HCT116 (cell line): ENCODE results near the gene USH1C. TPM values are rescaled to one million over a fixed set of nuclear protein-coding genes. Genes with fewer than 3 reads are reported as not detected.

ENCODE experiments used
- ATAC-seq: fragments of 200-7000 bp; cut with Tn5 transposase; 2 replicates; pipeline ENCODE4 v1.9.1; 2020; ENCODE audit warnings: mild to moderate bottlenecking, moderate library complexity
- BruUV-seq: library from RNA; stranded (reverse); fragments of 400-500 nt; replicated peaks from 2 replicates; lab custom pipeline; 2021; lab: Mats Ljungman, UMichigan
- CTCF ChIA-PET: fragments of 300-600 bp; sonication (Branson Sonifier 250); formaldehyde crosslinking; loops from one replicate; lab custom pipeline; 2021; ENCODE audit warnings: antibody characterized with exemption; lab: Charles Lee
- POLR2A ChIA-PET: fragments of 300-600, 350-600 bp; sonication (Branson Sonifier 250); formaldehyde crosslinking; loops from one replicate; lab custom pipeline; 2021; ENCODE audit warnings: antibody characterized with exemption; lab: Charles Lee
- RAD21 ChIA-PET, 2 experiments: fragments of 300-600 bp; sonication (Branson Sonifier 250); formaldehyde crosslinking; loops; one replicate each; lab custom pipeline; 2023; ENCODE audit warnings: low total read pairs in 2 of 2; ENCODE audit not compliant: uncharacterized antibody in 2 of 2, unreplicated experiment in 2 of 2, low non-redundant PET in 1 of 2; lab: Charles Lee
- DNase-seq: peaks from one replicate; pipeline ENCODE4 v3.0.0-alpha.2; 2010; ENCODE audit warnings: low read depth, low spot score
- H2AFZ ChIP-seq: fragments of 200-600 bp; shearing (Covaris generic), sonication (generic); 2 replicates; pipeline ENCODE4 v1.6.1; 2017; ENCODE audit warnings: low read depth, mixed run types, mixed read lengths, antibody characterized with exemption, low read length; ENCODE audit not compliant: poor library complexity, severe bottlenecking
- H3K27ac ChIP-seq: 2 replicates; pipeline ENCODE4 v1.5.1; 2012; ENCODE audit warnings: low read depth, low read length
- H3K27me3 ChIP-seq: fragments of 200-600 bp; sonication (generic); 2 replicates; pipeline ENCODE4 v1.6.1; 2016; ENCODE audit warnings: mixed run types, low read length, mixed read lengths; ENCODE audit not compliant: insufficient read depth
- H3K36me3 ChIP-seq, 2 experiments: fragments of 200-500 bp in 1 of 2; fragments of 200-600 bp in 1 of 2; sonication (Bioruptor generic) in 1 of 2; sonication (generic) in 1 of 2; 2 replicates each; pipeline versions ENCODE4 v1.5.1 to v1.6.1; 2014 to 2016; ENCODE audit warnings: low read length in 2 of 2, inconsistent platforms in 1 of 2, mixed read lengths in 1 of 2, mixed run types in 1 of 2; ENCODE audit not compliant: insufficient read depth in 2 of 2, control insufficient read depth in 1 of 2
- H3K4me1 ChIP-seq, 2 experiments: fragments of 200-600 bp in 1 of 2; sonication (generic) in 1 of 2; 2 replicates each; pipeline versions ENCODE4 v1.5.1 to v1.6.1; 2012 to 2017; ENCODE audit warnings: low read length in 2 of 2, inconsistent platforms in 1 of 2, mild to moderate bottlenecking in 1 of 2, mixed read lengths in 1 of 2, mixed run types in 1 of 2, moderate library complexity in 1 of 2; ENCODE audit not compliant: insufficient read depth in 2 of 2, control insufficient read depth in 1 of 2
- H3K4me2 ChIP-seq: fragments of 200-600 bp; sonication (generic); 2 replicates; pipeline ENCODE4 v1.6.1; 2017; ENCODE audit warnings: mixed run types, low read length, mixed read lengths
- H3K4me3 ChIP-seq, 2 experiments: fragments of 200-600 bp in 1 of 2; sonication (generic) in 1 of 2; replicated peaks in 1 of 2; 2 replicates each; pipeline ENCODE4 v1.5.1; 2011 to 2016; ENCODE audit warnings: low read length in 2 of 2, control low read depth in 1 of 2, low read depth in 1 of 2, mild to moderate bottlenecking in 1 of 2, mixed read lengths in 1 of 2, mixed run types in 1 of 2
- H3K79me2 ChIP-seq: fragments of 200-600 bp; sonication (generic); 2 replicates; pipeline ENCODE4 v1.6.1; 2017; ENCODE audit warnings: mild to moderate bottlenecking, mixed run types, low read length, moderate library complexity, mixed read lengths; ENCODE audit not compliant: insufficient read depth
- H3K9ac ChIP-seq: fragments of 200-600 bp; sonication (generic); 2 replicates; pipeline ENCODE4 v1.6.1; 2016; ENCODE audit warnings: low read length, mixed read lengths
- H3K9me2 ChIP-seq: fragments of 200-600 bp; sonication (generic), shearing (Covaris generic); 2 replicates; pipeline ENCODE4 v1.6.1; 2017; ENCODE audit warnings: mixed run types, mild to moderate bottlenecking, moderate library complexity; ENCODE audit not compliant: insufficient read depth
- H3K9me3 ChIP-seq, 2 experiments: fragments of 200-500 bp in 1 of 2; fragments of 200-600 bp in 1 of 2; sonication (Bioruptor generic) in 1 of 2; sonication (generic) in 1 of 2; 2 replicates each; pipeline ENCODE4 v1.6.1; 2014 to 2017; ENCODE audit warnings: low read length in 2 of 2, mixed read lengths in 2 of 2, inconsistent platforms in 1 of 2, low read depth in 1 of 2, mild to moderate bottlenecking in 1 of 2, mixed run types in 1 of 2, moderate library complexity in 1 of 2; ENCODE audit not compliant: control insufficient read depth in 1 of 2, insufficient read depth in 1 of 2
- H4K20me1 ChIP-seq: fragments of 200-600 bp; sonication (generic), shearing (Covaris generic); 2 replicates; pipeline ENCODE4 v1.6.1; 2017; ENCODE audit warnings: mixed run types, mild to moderate bottlenecking, moderate library complexity; ENCODE audit not compliant: insufficient read depth
- EGR1 ChIP-seq: IDR thresholded peaks from 2 replicates; pipeline ENCODE4 v1.6.1; 2012; ENCODE audit warnings: low read depth
- EZH2 ChIP-seq: fragments of 200-600 bp; sonication (generic); IDR thresholded peaks from 2 replicates; pipeline ENCODE4 v1.6.1; 2017; ENCODE audit warnings: antibody characterized with exemption, mixed run types
- EZH2phosphoT487 ChIP-seq: fragments of 200-600 bp; IDR thresholded peaks from 2 replicates; pipeline ENCODE4 v1.6.1; 2018; ENCODE audit warnings: antibody characterized with exemption, borderline replicate concordance
- FOSL1 ChIP-seq: IDR thresholded peaks from 2 replicates; pipeline ENCODE4 v1.6.1; 2012; ENCODE audit warnings: low read depth
- JUND ChIP-seq: IDR thresholded peaks from 2 replicates; pipeline ENCODE4 v1.6.1; 2012
- REST ChIP-seq: IDR thresholded peaks from 2 replicates; pipeline ENCODE4 v1.6.1; 2012; ENCODE audit warnings: low read depth
- SRF ChIP-seq: IDR thresholded peaks from 2 replicates; pipeline ENCODE4 v1.6.1; 2012; ENCODE audit warnings: low read depth
- TCF7L2 ChIP-seq: IDR thresholded peaks from 2 replicates; pipeline ENCODE4 v1.7.0; 2011; ENCODE audit warnings: borderline replicate concordance, inconsistent platforms; ENCODE audit not compliant: insufficient read depth, insufficient read length; ENCODE audit errors: extremely low read depth
- ZFX ChIP-seq: fragments of 450-650 bp; IDR thresholded peaks from 2 replicates; pipeline ENCODE4 v1.6.1; 2017
- intact Hi-C: fragments of 100-400 bp; cut with micrococcal nuclease; formaldehyde crosslinking; loops from 2 replicates; pipeline ENCODE4 v1.10.0; 2022
- total RNA-seq: library from RNA; stranded (reverse); gene quantifications from one replicate; pipeline ENCODE4 v1.2.1, GENCODE V29; 2021; ENCODE audit not compliant: unreplicated experiment

Gene USH1C
- total RNA-seq, 1 experiment from 2014 or later = 13.4 TPM

- Histone ChIP-seq H3K27me3 (no peaks in the 10 kb centered on the region), H3K9me2 (no peaks in the 10 kb centered on the region), H3K4me2 (no peak overlapping the region), H3K79me2 (no peaks in the 10 kb centered on the region), H4K20me1 (no peaks in the 10 kb centered on the region), H3K4me3 (no peak overlapping the region), H3K9me3 (no peaks in the 10 kb centered on the region), H3K9ac (no peak overlapping the region), H3K4me1 (no peaks in the 10 kb centered on the region), H3K36me3 (no peaks in the 10 kb centered on the region), H3K27ac (no peak overlapping the region), H2AFZ (no peak overlapping the region)
- DNase-seq (no peak), ATAC-seq (no peak)
- no TSS peak for BruUV-seq
- ChIA-PET CTCF (no interaction called here), POLR2A (no interaction called here), RAD21 (no interaction called here)
- TF ChIP-seq FOSL1 (no peak), EGR1 (no peak), EZH2phosphoT487 (no peak), EZH2 (no peak), ZFX (no peak), TCF7L2 (no peak), SRF (no peak), REST (no peak), JUND (no peak)
- intact Hi-C loops = no loop called here
Observed at GRCh38 chr11:17556999-17557398, 12.8 kb upstream of the USH1C start.
